Measurements from ENCODE around the gene MCF2L2.

GRCh38 chr3:183224180-183224970, 204.0 kb downstream of the MCF2L2 start:
- TF ChIP-seq CTCF (conservative IDR thresholded peaks at IDR 0.05) (no peak), EZH2 (IDR thresholded peaks at IDR 0.05; ENCODE audit: low read depth) (no peak)
